Measurements from ENCODE around the gene STK36.

STK36 gene

GRCh38 chr2:218748741-218749441 is 77.0 kb downstream of the STK36 start:
- no peak for ATAC-seq

All from activated CD4-positive, CD25-positive, alpha-beta regulatory T cell treated with anti-CD3 and anti-CD28 coated beads, Interleukin-2, amount 50 U/mL, for 24 hours (primary cell).